Ovary (tissue), 9 donors: ENCODE measurements around the gene GPR151. TPM values are rescaled to one million over a fixed set of nuclear protein-coding genes. Genes with fewer than 3 reads are reported as not detected.
A peak's percentile ranks its signal among the peaks of the same experiment; 100 is the strongest.

ENCODE experiments used
- DNase-seq, 5 donors: peaks; one replicate each; pipeline ENCODE4 v3.0.0-alpha.2; 2019 to 2020
- H3K27ac ChIP-seq, 2 donors: fragments of 200-600 bp; one replicate each; pipeline versions ENCODE4 v1.5.1 to v1.8.0; 2019 to 2022
- H3K27me3 ChIP-seq: fragments of 200-600 bp; one replicate; pipeline ENCODE4 v1.8.0; 2022
- H3K36me3 ChIP-seq: fragments of 200-600 bp; sonication (generic); one replicate; pipeline ENCODE4 v1.5.1; 2019
- H3K4me1 ChIP-seq: one replicate; pipeline ENCODE4 v1.8.1; 2013; ENCODE audit warnings: mild to moderate bottlenecking, moderate library complexity; ENCODE audit not compliant: insufficient read depth
- H3K4me3 ChIP-seq: fragments of 200-600 bp; sonication (generic); one replicate; pipeline ENCODE4 v1.5.1; 2017
- H3K9me3 ChIP-seq, 2 donors: fragments of 200-600 bp in 1 of 2; sonication (generic) in 1 of 2; one replicate each; pipeline versions ENCODE4 v1.5.1 to v1.8.1; 2013 to 2019; ENCODE audit warnings: mild to moderate bottlenecking in 1 of 2, moderate library complexity in 1 of 2
- EP300 ChIP-seq: sonication (generic); formaldehyde crosslinking; IDR thresholded peaks from one replicate; pipeline ENCODE4 v1.6.1; 2017; ENCODE audit warnings: antibody characterized with exemption
- POLR2A ChIP-seq: fragments of 450-650 bp; IDR thresholded peaks from one replicate; pipeline ENCODE4 v1.6.1; 2017; ENCODE audit warnings: antibody characterized with exemption, mild to moderate bottlenecking, moderate library complexity
- WGBS, 3 donors: extraction: QIAGEN DNeasy Blood & Tissue Kit in 1 of 3; methylation state at CpG; one replicate each; pipeline versions ENCODE4 v1.1.5 to v1.1.7; 2013 to 2017; 5-methylcytosine and 5-hydroxymethylcytosine counted together
- intact Hi-C, 4 donors: fragments of 100-400 bp; cut with DNase I; formaldehyde crosslinking; loops; one replicate each; pipeline versions ENCODE4 v1.11.0 to v1.15.1; 2022 to 2023
- polyA plus RNA-seq, 2 donors: library from polyadenylated mRNA; stranded (reverse); fragments of 200-250 nt in 1 of 2; fragments of 350-450 nt in 1 of 2; fragmentation: Illumina TruSeq in 1 of 2; extraction: RNeasy Lipid Tissue Mini Kit (QIAGEN cat#74804) in 1 of 2; gene quantifications; one replicate each; pipeline ENCODE4 v1.2.3, GENCODE V29; 2013 to 2014
- total RNA-seq, 7 donors: library from RNA; depleted of rRNA in 2 of 7; stranded (reverse); fragments of >200 nt in 2 of 7; fragmentation: NEBNext Ultra II Directional in 3 of 7; extraction: Animal tissue kit (Norgen Biotek cat#: 25700) in 3 of 7; gene quantifications; one replicate each; pipeline versions ENCODE4 v1.1.0 to v1.2.4, GENCODE V29; 2016 to 2023
- TF ChIP-seq, protein P1 (sequence below), 3 donors: fragments of 450-650 bp in 2 of 3; fragments of 200-600 bp in 1 of 3; IDR thresholded peaks; one replicate each; pipeline versions ENCODE4 v1.5.1 to v1.8.0; 2016 to 2022; ENCODE audit warnings: antibody characterized with exemption in 3 of 3, mild to moderate bottlenecking in 1 of 3
- donor health status: DM: no; HTN: no; CAD: no; lungs with moderate emphysema.
- donor health status: DM: no; HTN: no; CAD: no.
- donor health status: Bipolar disorder and iron deficiency.
- donor health status: DM: yes; HTN: yes; CAD: no.
- donor health status: DM: no; HTN: no; CAD: no.
- donor health status: DM: yes; HTN: yes; CAD: no.

The GPR151 gene
- total and polyA plus RNA-seq, 9 donors: not detected

DNA sequence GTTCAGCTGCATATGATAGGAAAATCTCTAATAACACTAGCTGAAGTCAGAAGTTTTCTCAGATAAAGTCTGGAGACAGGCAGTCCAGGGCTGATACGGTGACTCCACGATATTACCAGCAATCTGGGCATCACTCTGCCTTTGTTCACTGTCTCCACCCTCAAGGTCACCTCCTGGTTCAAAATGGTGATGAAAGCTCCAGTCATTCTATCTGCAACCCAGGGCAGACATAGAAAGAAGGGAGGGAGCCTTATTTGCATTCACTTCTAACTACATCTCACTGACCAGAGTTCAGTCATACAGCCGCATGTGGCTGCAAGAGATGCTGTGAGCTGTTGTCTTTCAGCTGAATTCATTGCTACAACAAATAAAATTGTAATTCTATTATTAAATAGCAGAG lies 22.4 kb upstream of the GPR151 start:
- Histone ChIP-seq H3K36me3 (no peaks in the 10 kb centered on the region), H3K9me3 (no peaks in the 10 kb centered on the region), H3K27me3 (no peaks in the 10 kb centered on the region), H3K4me3 (no peak overlapping the region), H3K4me1 (peaks cover 2% of the 10 kb centered on the region), H3K27ac (no peak overlapping the region)
- WGBS, 3 donors: 57 to 64% (median 59%) methylated on average over 3 of the region's 3 CpGs
- intact Hi-C loops: loop anchor here in 1 of 4 donors (10.0 kb wide), 1 partner anchor 646 kb away; no protein-coding TSS in a partner anchor
- TF ChIP-seq POLR2A: no peak
- no peak for TF ChIP-seq EP300
- TF ChIP-seq, protein P1, sequence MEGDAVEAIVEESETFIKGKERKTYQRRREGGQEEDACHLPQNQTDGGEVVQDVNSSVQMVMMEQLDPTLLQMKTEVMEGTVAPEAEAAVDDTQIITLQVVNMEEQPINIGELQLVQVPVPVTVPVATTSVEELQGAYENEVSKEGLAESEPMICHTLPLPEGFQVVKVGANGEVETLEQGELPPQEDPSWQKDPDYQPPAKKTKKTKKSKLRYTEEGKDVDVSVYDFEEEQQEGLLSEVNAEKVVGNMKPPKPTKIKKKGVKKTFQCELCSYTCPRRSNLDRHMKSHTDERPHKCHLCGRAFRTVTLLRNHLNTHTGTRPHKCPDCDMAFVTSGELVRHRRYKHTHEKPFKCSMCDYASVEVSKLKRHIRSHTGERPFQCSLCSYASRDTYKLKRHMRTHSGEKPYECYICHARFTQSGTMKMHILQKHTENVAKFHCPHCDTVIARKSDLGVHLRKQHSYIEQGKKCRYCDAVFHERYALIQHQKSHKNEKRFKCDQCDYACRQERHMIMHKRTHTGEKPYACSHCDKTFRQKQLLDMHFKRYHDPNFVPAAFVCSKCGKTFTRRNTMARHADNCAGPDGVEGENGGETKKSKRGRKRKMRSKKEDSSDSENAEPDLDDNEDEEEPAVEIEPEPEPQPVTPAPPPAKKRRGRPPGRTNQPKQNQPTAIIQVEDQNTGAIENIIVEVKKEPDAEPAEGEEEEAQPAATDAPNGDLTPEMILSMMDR (IDR thresholded peaks at IDR 0.05): no peak
- no peak for DNase-seq

DNA sequence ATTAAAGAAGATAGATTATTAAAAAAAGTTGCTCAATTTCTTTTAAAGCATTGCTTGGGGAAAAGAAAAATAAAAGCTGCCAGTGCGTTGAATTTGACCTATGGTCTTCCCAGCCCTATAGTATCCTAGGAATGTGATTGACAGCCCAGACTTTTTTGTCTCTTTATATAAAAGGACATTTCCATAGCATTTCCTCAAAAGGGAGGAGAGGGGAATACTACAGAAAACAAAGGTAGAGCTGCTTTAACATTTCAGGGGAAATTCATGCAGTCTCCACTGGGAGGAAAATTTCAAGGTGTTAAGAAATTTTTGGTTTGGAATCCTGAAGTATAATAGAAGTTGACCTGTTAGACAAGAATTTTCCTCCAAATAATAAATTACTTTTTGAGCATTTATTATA lies 17.9 kb upstream of the GPR151 start:
- H3K36me3 ChIP-seq: no peaks in the 10 kb centered on the region
- H3K27me3 ChIP-seq: no peaks in the 10 kb centered on the region
- TF ChIP-seq EP300: no peak
- TF ChIP-seq, protein P1 (IDR thresholded peaks at IDR 0.05): no peak
- intact Hi-C loops: loop anchor here in 2 of 4 donors (5.0 to 10.0 kb wide), 2 partner anchors 651 to 653 kb away; no protein-coding TSS in a partner anchor
- DNase-seq: no peak
- WGBS, 3 donors: 0% methylated on average over 1 of the region's 1 CpG
- no peaks in the 10 kb centered on the region for H3K9me3 ChIP-seq
- H3K4me1 ChIP-seq: no peaks in the 10 kb centered on the region
- no peak overlapping the region for H3K27ac ChIP-seq
- H3K4me3 ChIP-seq: no peak overlapping the region

DNA sequence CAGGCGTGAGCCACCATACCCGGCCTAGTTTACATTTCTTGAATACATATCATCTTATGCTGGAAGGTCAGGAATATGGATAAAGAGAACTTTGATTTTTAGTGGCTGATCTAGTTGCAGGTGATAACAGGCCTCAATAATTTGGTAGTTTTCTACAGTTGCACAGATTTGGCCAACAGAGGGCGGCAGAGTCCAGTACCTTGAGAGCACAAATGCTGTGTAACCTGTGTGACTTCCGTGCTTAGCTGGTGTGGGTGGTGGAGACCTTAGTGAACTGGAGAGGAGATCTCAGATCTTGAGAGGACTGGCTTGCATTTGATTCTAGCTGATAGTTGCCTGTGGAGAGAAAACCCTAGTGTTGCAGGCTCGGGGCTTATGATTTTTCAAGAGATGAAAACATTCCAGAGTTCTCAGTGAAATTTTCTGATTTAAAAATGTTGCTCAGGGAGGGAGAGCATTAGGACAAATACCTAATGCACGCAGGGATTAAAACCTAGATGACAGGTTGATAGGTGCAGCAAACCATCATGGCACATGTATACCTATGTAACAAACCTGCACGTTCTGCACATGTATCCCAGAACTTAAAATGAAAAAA lies 17.4 kb upstream of the GPR151 start:
- no peaks in the 10 kb centered on the region for H3K4me1 ChIP-seq
- no peaks in the 10 kb centered on the region for H3K27me3 ChIP-seq
- peak; percentile 15 to 59 (median 38) for DNase-seq
- TF ChIP-seq, protein P1 (IDR thresholded peaks at IDR 0.05): peak in 1 of 3 donors; percentile 29
- no peak for TF ChIP-seq POLR2A
- H3K27ac ChIP-seq: no peak overlapping the region
- H3K4me3 ChIP-seq: no peak overlapping the region
- intact Hi-C loops: loop anchor here in 2 of 4 donors (5.0 to 10.0 kb wide), 2 partner anchors 651 to 654 kb away; no protein-coding TSS in a partner anchor
- no peaks in the 10 kb centered on the region for H3K9me3 ChIP-seq
- no peaks in the 10 kb centered on the region for H3K36me3 ChIP-seq
- 34 to 38% (median 35%) methylated on average over 7 of the region's 7 CpGs for WGBS, 3 donors

DNA sequence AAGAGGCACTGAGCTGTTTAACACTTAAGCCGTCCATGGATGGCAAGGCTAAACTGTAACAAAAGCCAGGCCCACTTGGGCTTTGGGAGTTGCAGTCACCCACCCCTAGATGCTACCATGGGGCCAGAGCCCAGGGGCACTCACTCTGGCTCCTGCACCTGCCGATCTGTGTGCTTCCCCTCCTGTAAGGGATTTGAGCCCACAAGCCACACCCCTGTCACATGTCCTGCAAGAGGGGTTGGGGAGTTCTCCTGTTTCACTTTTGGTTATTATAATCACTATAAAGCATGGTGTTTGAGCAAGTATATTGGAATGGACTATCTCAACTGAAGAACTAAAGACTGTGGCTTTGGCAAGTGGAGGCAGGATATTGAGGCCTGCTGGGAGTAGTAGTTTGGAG lies 14.0 kb upstream of the GPR151 start:
- WGBS, 3 donors: 73 to 88% (median 82%) methylated on average over 2 of the region's 2 CpGs

More for the DNA sequence above, 14.0 kb upstream of the GPR151 start:
- H3K27ac ChIP-seq: no peak overlapping the region
- TF ChIP-seq POLR2A: no peak
- TF ChIP-seq EP300: no peak
- TF ChIP-seq, protein P1 (IDR thresholded peaks at IDR 0.05): no peak
- intact Hi-C loops: loop anchor here in 2 of 4 donors (5.0 to 10.0 kb wide), 2 partner anchors 655 to 657 kb away; no protein-coding TSS in a partner anchor
- H3K36me3 ChIP-seq: no peaks in the 10 kb centered on the region
- no peak for DNase-seq
- H3K9me3 ChIP-seq: no peaks in the 10 kb centered on the region
- H3K4me3 ChIP-seq: no peak overlapping the region
- no peaks in the 10 kb centered on the region for H3K4me1 ChIP-seq
- H3K27me3 ChIP-seq: no peaks in the 10 kb centered on the region
